HepG2 (cell line): ENCODE measurements around the gene TASOR2. TPM values are rescaled to one million over a fixed set of nuclear protein-coding genes. Genes with fewer than 3 reads are reported as not detected.

Source experiments
- ARHGAP35 ChIP-seq: sonication (generic); formaldehyde crosslinking; IDR thresholded peaks from 2 replicates; pipeline ENCODE4 v1.9.0; 2022; ENCODE audit warnings: mild to moderate bottlenecking, inconsistent platforms, moderate library complexity, missing genetic modification reagents, borderline replicate concordance
- DBP ChIP-seq: sonication (generic); formaldehyde crosslinking; IDR thresholded peaks from 2 replicates; pipeline ENCODE4 v1.4.0; 2020; ENCODE audit warnings: missing genetic modification reagents; ENCODE audit errors: not compliant biosample characterization
- PAWR ChIP-seq: sonication (generic); formaldehyde crosslinking; IDR thresholded peaks from 2 replicates; pipeline ENCODE4 v1.4.0; 2020; ENCODE audit warnings: missing genetic modification reagents, mild to moderate bottlenecking, borderline replicate concordance
- REPIN1 ChIP-seq: sonication (generic); formaldehyde crosslinking; IDR thresholded peaks from 2 replicates; pipeline ENCODE4 v1.8.0; 2022; ENCODE audit warnings: missing genetic modification reagents, low read depth, mild to moderate bottlenecking, borderline replicate concordance
- SMYD3 ChIP-seq: sonication (generic); formaldehyde crosslinking; IDR thresholded peaks from 2 replicates; pipeline ENCODE4 v1.8.1; 2023; ENCODE audit warnings: mild to moderate bottlenecking, missing genetic modification reagents
- STAT6 ChIP-seq: sonication (generic); formaldehyde crosslinking; IDR thresholded peaks from 2 replicates; pipeline ENCODE4 v1.4.0; 2020; ENCODE audit warnings: missing genetic modification reagents, mild to moderate bottlenecking, borderline replicate concordance
- UBTF ChIP-seq: sonication (generic); formaldehyde crosslinking; IDR thresholded peaks from 2 replicates; pipeline ENCODE4 v1.4.0; 2020; ENCODE audit warnings: mild to moderate bottlenecking, missing genetic modification reagents
- WIZ ChIP-seq: sonication (generic); formaldehyde crosslinking; IDR thresholded peaks from 2 replicates; pipeline ENCODE4 v1.5.1; 2020; ENCODE audit warnings: mild to moderate bottlenecking, missing genetic modification reagents
- ZNF333 ChIP-seq: sonication (generic); formaldehyde crosslinking; IDR thresholded peaks from 2 replicates; pipeline ENCODE4 v1.4.0; 2020; ENCODE audit warnings: mild to moderate bottlenecking, missing genetic modification reagents, borderline replicate concordance
- ZNF335 ChIP-seq: sonication (generic); formaldehyde crosslinking; IDR thresholded peaks from 2 replicates; pipeline ENCODE4 v1.4.0; 2020; ENCODE audit warnings: missing genetic modification reagents
- ZNF564 ChIP-seq: sonication (generic); formaldehyde crosslinking; IDR thresholded peaks from 2 replicates; pipeline ENCODE4 v1.8.1; 2023; ENCODE audit warnings: mild to moderate bottlenecking, missing genetic modification reagents
- ZNF567 ChIP-seq: sonication (generic); formaldehyde crosslinking; IDR thresholded peaks from 2 replicates; pipeline ENCODE4 v1.8.1; 2023; ENCODE audit warnings: mild to moderate bottlenecking, missing genetic modification reagents, borderline replicate concordance
- ZNF781 ChIP-seq: sonication (generic); formaldehyde crosslinking; IDR thresholded peaks from 2 replicates; pipeline ENCODE4 v1.5.1; 2020; ENCODE audit warnings: borderline replicate concordance, mild to moderate bottlenecking, missing genetic modification reagents; ENCODE audit errors: not compliant biosample characterization
- polyA plus RNA-seq, 8 experiments: library from polyadenylated mRNA; depleted of rRNA in 3 of 8; stranded (reverse) in 7 of 8; unstranded in 1 of 8; fragments of >200 nt; fragmentation: Illumina TruSeq in 4 of 8; extraction: Trizol in 4 of 8; gene quantifications; 2 replicates each; pipeline versions ENCODE4 v1.2.1 to v1.2.3, GENCODE V29; 2011 to 2016; ENCODE audit warnings: low read depth in 4 of 8, missing spikeins in 1 of 8, mixed read lengths in 1 of 8; ENCODE audit not compliant: insufficient read depth in 1 of 8
- total RNA-seq, 5 experiments: library from RNA; depleted of rRNA; stranded (reverse); fragments of >200 nt; fragmentation: Illumina TruSeq; extraction: Trizol; gene quantifications; 2 replicates each; pipeline ENCODE4 v1.2.3, GENCODE V29; 2016; ENCODE audit warnings: low read depth in 1 of 5
- TF ChIP-seq, protein P1 (sequence below): sonication (generic); formaldehyde crosslinking; IDR thresholded peaks from 2 replicates; pipeline ENCODE4 v1.8.1; 2022; ENCODE audit warnings: mild to moderate bottlenecking, missing genetic modification reagents
- TF ChIP-seq, protein P2 (sequence below): sonication (generic); formaldehyde crosslinking; IDR thresholded peaks from 2 replicates; pipeline ENCODE4 v1.4.0; 2020; ENCODE audit warnings: low read depth, mild to moderate bottlenecking, missing genetic modification reagents
- TF ChIP-seq, protein P3 (sequence below): sonication (generic); formaldehyde crosslinking; IDR thresholded peaks from 2 replicates; pipeline ENCODE4 v1.8.1; 2023; ENCODE audit warnings: mild to moderate bottlenecking, missing genetic modification reagents, borderline replicate concordance
- TF ChIP-seq, protein P4 (sequence below): sonication (generic); formaldehyde crosslinking; conservative IDR thresholded peaks from 2 replicates; pipeline ENCODE4 v1.8.1; 2023; ENCODE audit warnings: missing genetic modification reagents

The TASOR2 gene
- total and polyA plus RNA-seq, 2 of the 13 experiments (the other 11 are each of a cell fraction or from before 2014, with no cell fraction given), result 24.2 to 55.3 TPM

DNA sequence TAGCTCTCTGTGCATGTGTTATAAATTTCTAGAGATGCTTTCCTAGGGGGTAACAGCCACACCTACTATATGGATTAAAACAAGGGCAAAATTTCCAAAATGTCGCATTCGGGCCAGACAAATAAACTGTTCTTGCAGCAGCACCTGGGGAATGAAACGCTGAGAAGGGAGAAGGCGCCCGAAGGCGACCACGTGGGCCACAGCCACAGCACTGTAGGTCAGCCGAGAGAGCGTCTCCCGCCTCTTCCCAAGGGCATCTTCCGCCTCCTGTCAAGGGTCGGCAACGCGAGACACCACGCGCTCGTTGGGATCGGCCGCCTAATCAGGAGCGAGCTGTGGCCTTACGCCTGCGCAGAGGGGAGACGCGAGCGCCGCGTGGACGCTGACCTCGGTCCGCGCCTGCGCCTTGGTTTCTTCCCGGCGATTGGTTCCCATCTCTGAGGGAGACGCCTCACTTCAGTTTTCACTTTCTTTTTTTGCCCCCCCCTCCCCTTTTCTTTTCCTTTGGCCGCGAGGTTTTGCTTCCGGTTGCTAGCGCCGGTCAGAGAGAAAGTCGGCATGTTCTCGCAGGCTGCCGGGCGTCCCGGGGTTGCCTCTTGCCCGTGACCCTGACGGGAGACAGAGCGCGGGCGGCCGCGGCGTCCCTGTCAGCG is at the start of gene TASOR2 (continued):
- peak; percentile 50 for TF ChIP-seq UBTF (CRISPR knock-in tag)
- peak; percentile 99 for TF ChIP-seq ZNF781
- TF ChIP-seq ARHGAP35 (CRISPR knock-in tag), result peak; percentile 89
- peak; percentile 88; the same call in 1 of the 2 replicates for TF ChIP-seq STAT6 (CRISPR knock-in tag)
- peak; percentile 94 for TF ChIP-seq SMYD3 (CRISPR knock-in tag)
- TF ChIP-seq REPIN1 (CRISPR knock-in tag), result peak; percentile 92
- TF ChIP-seq, protein P1, sequence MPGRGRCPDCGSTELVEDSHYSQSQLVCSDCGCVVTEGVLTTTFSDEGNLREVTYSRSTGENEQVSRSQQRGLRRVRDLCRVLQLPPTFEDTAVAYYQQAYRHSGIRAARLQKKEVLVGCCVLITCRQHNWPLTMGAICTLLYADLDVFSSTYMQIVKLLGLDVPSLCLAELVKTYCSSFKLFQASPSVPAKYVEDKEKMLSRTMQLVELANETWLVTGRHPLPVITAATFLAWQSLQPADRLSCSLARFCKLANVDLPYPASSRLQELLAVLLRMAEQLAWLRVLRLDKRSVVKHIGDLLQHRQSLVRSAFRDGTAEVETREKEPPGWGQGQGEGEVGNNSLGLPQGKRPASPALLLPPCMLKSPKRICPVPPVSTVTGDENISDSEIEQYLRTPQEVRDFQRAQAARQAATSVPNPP (CRISPR knock-in tag), result peak; percentile 93
- peak; percentile 94 for TF ChIP-seq ZNF335 (CRISPR knock-in tag)
- TF ChIP-seq ZNF564, result peak; percentile 74; the same call in 1 of the 2 replicates
- no peak for TF ChIP-seq DBP (CRISPR knock-in tag)
- TF ChIP-seq ZNF333 (CRISPR knock-in tag), result 0 out of 2 replicates have a peak, but pooled peaks have one; percentile 62
- TF ChIP-seq, protein P2, sequence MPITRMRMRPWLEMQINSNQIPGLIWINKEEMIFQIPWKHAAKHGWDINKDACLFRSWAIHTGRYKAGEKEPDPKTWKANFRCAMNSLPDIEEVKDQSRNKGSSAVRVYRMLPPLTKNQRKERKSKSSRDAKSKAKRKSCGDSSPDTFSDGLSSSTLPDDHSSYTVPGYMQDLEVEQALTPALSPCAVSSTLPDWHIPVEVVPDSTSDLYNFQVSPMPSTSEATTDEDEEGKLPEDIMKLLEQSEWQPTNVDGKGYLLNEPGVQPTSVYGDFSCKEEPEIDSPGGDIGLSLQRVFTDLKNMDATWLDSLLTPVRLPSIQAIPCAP (CRISPR knock-in tag), result no peak
- no peak for TF ChIP-seq PAWR (CRISPR knock-in tag)
- 0 out of 2 replicates have a peak, but pooled peaks have one; percentile 60 for TF ChIP-seq WIZ (CRISPR knock-in tag)
- TF ChIP-seq, protein P3, sequence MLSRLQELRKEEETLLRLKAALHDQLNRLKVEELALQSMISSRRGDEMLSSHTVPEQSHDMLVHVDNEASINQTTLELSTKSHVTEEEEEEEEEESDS, result 0 out of 2 replicates have a peak, but pooled peaks have one; percentile 67
- TF ChIP-seq, protein P4, sequence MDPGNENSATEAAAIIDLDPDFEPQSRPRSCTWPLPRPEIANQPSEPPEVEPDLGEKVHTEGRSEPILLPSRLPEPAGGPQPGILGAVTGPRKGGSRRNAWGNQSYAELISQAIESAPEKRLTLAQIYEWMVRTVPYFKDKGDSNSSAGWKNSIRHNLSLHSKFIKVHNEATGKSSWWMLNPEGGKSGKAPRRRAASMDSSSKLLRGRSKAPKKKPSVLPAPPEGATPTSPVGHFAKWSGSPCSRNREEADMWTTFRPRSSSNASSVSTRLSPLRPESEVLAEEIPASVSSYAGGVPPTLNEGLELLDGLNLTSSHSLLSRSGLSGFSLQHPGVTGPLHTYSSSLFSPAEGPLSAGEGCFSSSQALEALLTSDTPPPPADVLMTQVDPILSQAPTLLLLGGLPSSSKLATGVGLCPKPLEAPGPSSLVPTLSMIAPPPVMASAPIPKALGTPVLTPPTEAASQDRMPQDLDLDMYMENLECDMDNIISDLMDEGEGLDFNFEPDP (CRISPR knock-in tag), result peak; percentile 97; the same call in 1 of the 2 replicates
- peak; percentile 93 for TF ChIP-seq ZNF567 (CRISPR knock-in tag)
